Peyer's patch (tissue), 4 donors: Measurements from ENCODE around the gene DVL2.

Experiments used
- CTCF ChIP-seq, 6 experiments: fragments of 450-650 bp in 4 of 6; fragments of 200-600 bp in 2 of 6; sonication (generic) in 1 of 6; IDR thresholded peaks; one replicate each; pipeline ENCODE4 v1.5.1; 2017 to 2019; ENCODE audit warnings: antibody characterized with exemption in 6 of 6, mild to moderate bottlenecking in 3 of 6, moderate library complexity in 1 of 6
- POLR2A ChIP-seq, 2 donors: fragments of 450-650 bp; IDR thresholded peaks; one replicate each; pipeline ENCODE4 v1.5.1; 2017; ENCODE audit warnings: antibody characterized with exemption in 2 of 2, mild to moderate bottlenecking in 2 of 2, moderate library complexity in 2 of 2

DNA sequence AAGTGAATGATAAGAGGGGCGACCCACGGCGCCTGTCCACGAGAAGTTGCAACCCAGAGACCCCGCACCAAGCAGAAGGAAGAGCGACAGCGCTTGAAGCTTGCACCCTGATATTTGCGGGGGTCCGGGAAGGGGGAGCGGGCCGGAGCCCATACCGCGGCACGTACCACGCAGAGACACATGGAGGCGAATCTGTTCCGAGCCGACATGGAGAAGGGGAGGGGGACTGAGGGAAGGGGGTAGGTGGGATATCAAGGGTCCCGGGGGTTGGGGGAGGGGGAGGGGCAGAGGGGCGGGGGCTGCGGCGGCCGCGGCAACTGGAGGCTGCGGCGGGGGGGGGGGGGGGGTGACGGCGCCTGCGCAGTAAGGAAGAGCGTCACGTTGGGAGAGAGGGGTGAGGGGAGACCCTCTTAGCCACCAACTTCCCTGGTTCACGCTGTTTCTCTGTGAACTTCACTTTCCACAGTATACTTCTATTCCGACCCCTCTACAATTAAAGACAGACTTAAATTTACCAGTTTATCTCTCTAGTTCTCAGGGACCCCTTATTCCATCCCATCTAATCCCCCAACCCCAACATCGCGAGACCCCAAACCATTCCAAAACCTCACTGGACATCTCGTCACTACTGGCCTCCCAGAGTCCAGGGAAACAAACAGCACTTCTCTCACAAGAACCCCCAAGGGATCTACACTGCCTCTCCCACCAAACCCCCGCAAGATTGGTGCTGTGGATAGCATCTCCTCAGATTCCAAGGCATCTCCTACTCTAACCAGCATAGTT lies 22.6 kb downstream of the DVL2 start:
- TF ChIP-seq CTCF (IDR thresholded peaks at IDR 0.05) (no peak), POLR2A (IDR thresholded peaks at IDR 0.05) (no peak)
